Measurements from ENCODE around the gene GPR158.
A peak's percentile ranks its signal among the peaks of the same experiment; 100 is the strongest.

GPR158 gene

GRCh38 chr10:25508112-25508815 lies 333.5 kb downstream of the GPR158 start:
- FAIRE-seq = no peak

GRCh38 chr10:25509151-25509550 lies 334.4 kb downstream of the GPR158 start:
- FAIRE-seq = no peak

GRCh38 chr10:25522294-25522693 lies 347.5 kb downstream of the GPR158 start:
- no peak for FAIRE-seq

- FAIRE-seq = no peak
These were observed 348.3 kb downstream of the GPR158 start for GRCh38 chr10:25522946-25523608.

GRCh38 chr10:25530306-25530705 lies 355.5 kb downstream of the GPR158 start:
- FAIRE-seq = peak; percentile 24

- no peak for FAIRE-seq
These were observed 356.8 kb downstream of the GPR158 start for GRCh38 chr10:25531457-25532061.

GRCh38 chr10:25532213-25532612 lies 357.4 kb downstream of the GPR158 start:
- no peak for FAIRE-seq

- FAIRE-seq = no peak
These were observed 361.2 kb downstream of the GPR158 start for GRCh38 chr10:25536027-25536426.

GRCh38 chr10:25547382-25547781 lies 372.6 kb downstream of the GPR158 start:
- no peak for FAIRE-seq

- FAIRE-seq = no peak
These were observed 377.6 kb downstream of the GPR158 start for GRCh38 chr10:25552283-25552919.

GRCh38 chr10:25555865-25556264 lies 381.1 kb downstream of the GPR158 start:
- no peak for FAIRE-seq

- FAIRE-seq = no peak
These were observed 381.7 kb downstream of the GPR158 start for GRCh38 chr10:25556457-25556856.

- FAIRE-seq = no peak
These were observed 382.3 kb downstream of the GPR158 start for GRCh38 chr10:25557136-25557535.

GRCh38 chr10:25561758-25562157 lies 387.0 kb downstream of the GPR158 start:
- FAIRE-seq = no peak

- FAIRE-seq = no peak
These were observed 387.7 kb downstream of the GPR158 start for GRCh38 chr10:25562547-25562946.

- no peak for FAIRE-seq
These were observed 389.6 kb downstream of the GPR158 start for GRCh38 chr10:25564351-25564750.

- FAIRE-seq = no peak
These were observed 390.8 kb downstream of the GPR158 start for GRCh38 chr10:25565570-25565969.

GRCh38 chr10:25573316-25573715 lies 398.5 kb downstream of the GPR158 start:
- no peak for FAIRE-seq

GRCh38 chr10:25575343-25575742 lies 400.5 kb downstream of the GPR158 start:
- FAIRE-seq = no peak

- no peak for FAIRE-seq
These were observed 403.3 kb downstream of the GPR158 start for GRCh38 chr10:25578061-25578460.

- FAIRE-seq = no peak
These were observed 408.2 kb downstream of the GPR158 start for GRCh38 chr10:25582961-25583360.

- FAIRE-seq = no peak
These were observed 425.9 kb downstream of the GPR158 start for GRCh38 chr10:25600651-25601050.

GRCh38 chr10:25604591-25604990 lies 429.8 kb downstream of the GPR158 start:
- no peak for FAIRE-seq

- FAIRE-seq = no peak
These were observed 439.9 kb downstream of the GPR158 start for GRCh38 chr10:25614652-25615051.
